MM.1S (cell line): ENCODE measurements around the gene TMCC1.
"Not testable (repeated sequence)": the region's sequence is repeated elsewhere in the genome, so short reads cannot be mapped to it uniquely, and the experiment has no call there.

Source experiments
- DNase-seq: peaks from one replicate; pipeline ENCODE4 v3.0.0-alpha.2; 2015
- H2AFZ ChIP-seq: fragments of 300-600 bp; sonication (generic); 2 replicates; pipeline ENCODE4 v1.6.0; 2016; ENCODE audit warnings: antibody characterized with exemption, low read length
- H3F3A ChIP-seq: fragments of 300-600 bp; sonication (generic); 2 replicates; pipeline ENCODE4 v1.6.1; 2016; ENCODE audit warnings: mild to moderate bottlenecking, antibody characterized with exemption, low read length, moderate library complexity, mixed read lengths; ENCODE audit not compliant: insufficient read depth
- H3K27ac ChIP-seq: fragments of 300-600 bp; sonication (generic); 2 replicates; pipeline ENCODE4 v1.5.1; 2016; ENCODE audit warnings: mild to moderate bottlenecking, low read length
- H3K27me3 ChIP-seq: fragments of 300-600 bp; sonication (generic); replicated peaks from 2 replicates; pipeline ENCODE4 v1.6.0; 2016; ENCODE audit warnings: low read length; ENCODE audit not compliant: insufficient read depth
- H3K36me3 ChIP-seq: fragments of 300-600 bp; sonication (generic); replicated peaks from 2 replicates; pipeline ENCODE4 v1.6.1; 2016; ENCODE audit warnings: mild to moderate bottlenecking, low read length, mixed read lengths; ENCODE audit not compliant: insufficient read depth
- H3K4me1 ChIP-seq: fragments of 300-600 bp; sonication (generic); 2 replicates; pipeline ENCODE4 v1.6.1; 2016; ENCODE audit warnings: low read length, mixed read lengths
- H3K4me2 ChIP-seq: fragments of 300-600 bp; sonication (generic); 2 replicates; pipeline ENCODE4 v1.6.0; 2016; ENCODE audit warnings: low read depth, low read length
- H3K4me3 ChIP-seq: fragments of 300-600 bp; sonication (generic); 2 replicates; pipeline ENCODE4 v1.5.1; 2016; ENCODE audit warnings: low read length, mixed read lengths
- H3K79me2 ChIP-seq: fragments of 300-600 bp; sonication (generic); 2 replicates; pipeline ENCODE4 v1.6.1; 2016; ENCODE audit warnings: mixed run types, low read length, mixed read lengths
- H3K9ac ChIP-seq: fragments of 300-600 bp; sonication (generic); 2 replicates; pipeline ENCODE4 v1.6.1; 2016; ENCODE audit warnings: low read length, mixed read lengths
- H3K9me2 ChIP-seq: fragments of 300-600 bp; sonication (generic); replicated peaks from 2 replicates; pipeline ENCODE4 v1.6.1; 2016; ENCODE audit warnings: mild to moderate bottlenecking, low read length, mixed read lengths; ENCODE audit not compliant: insufficient read depth
- H3K9me3 ChIP-seq: fragments of 300-600 bp; sonication (generic); replicated peaks from 2 replicates; pipeline ENCODE4 v1.6.1; 2016; ENCODE audit warnings: mild to moderate bottlenecking, low read length, mixed read lengths; ENCODE audit not compliant: insufficient read depth
- H4K20me1 ChIP-seq: fragments of 300-600 bp; sonication (generic); 2 replicates; pipeline ENCODE4 v1.6.1; 2016; ENCODE audit warnings: mild to moderate bottlenecking, low read length, moderate library complexity, mixed read lengths; ENCODE audit not compliant: insufficient read depth
- EZH2 ChIP-seq: fragments of 300-600 bp; sonication (generic); optimal IDR thresholded peaks from 2 replicates; pipeline ENCODE3; 2017; ENCODE audit warnings: low read depth, mild to moderate bottlenecking, antibody characterized with exemption, low read length, mixed read lengths
- EZH2phosphoT487 ChIP-seq: fragments of 300-600 bp; sonication (generic); IDR thresholded peaks from 2 replicates; pipeline ENCODE4 v1.6.1; 2018; ENCODE audit warnings: antibody characterized with exemption, low read length
- TF ChIP-seq, protein P1 (sequence below): fragments of 300-600 bp; sonication (generic); IDR thresholded peaks from 2 replicates; pipeline ENCODE4 v1.5.1; 2016; ENCODE audit warnings: antibody characterized with exemption, low read length, mixed read lengths

TMCC1 gene

DNA sequence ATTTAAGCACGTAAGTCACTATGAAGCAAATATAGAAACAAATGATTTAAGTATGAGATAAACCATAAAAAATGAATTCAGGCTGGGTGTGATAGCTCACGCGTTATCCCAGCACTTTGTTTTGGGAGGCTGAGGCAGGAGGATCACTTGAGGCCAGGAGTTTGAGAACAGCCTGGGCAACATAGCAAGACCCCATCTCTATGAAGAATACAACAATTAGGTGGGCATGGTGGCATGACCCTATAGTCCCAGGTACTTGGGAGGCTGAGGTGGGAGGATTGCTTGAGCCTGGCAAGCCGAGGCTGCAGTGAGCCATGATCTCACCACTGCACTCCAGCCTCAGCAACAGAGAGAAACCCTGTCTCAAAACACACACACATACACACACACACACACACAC lies 34.2 kb downstream of the TMCC1 start:
- Histone ChIP-seq H4K20me1 (no peaks in the 10 kb centered on the region), H3K4me2 (no peak overlapping the region), H3F3A (no peaks in the 10 kb centered on the region), H3K4me1 (no peaks in the 10 kb centered on the region), H3K4me3 (no peak overlapping the region), H3K9ac (no peak overlapping the region), H3K36me3 (no peaks in the 10 kb centered on the region), H3K27ac (no peak overlapping the region), H3K9me2 (no peaks in the 10 kb centered on the region), H3K27me3 (no peaks in the 10 kb centered on the region), H3K79me2 (peaks cover 70% of the 10 kb centered on the region), H3K9me3 (no peaks in the 10 kb centered on the region), H2AFZ (no peak overlapping the region)
- TF ChIP-seq, protein P1, sequence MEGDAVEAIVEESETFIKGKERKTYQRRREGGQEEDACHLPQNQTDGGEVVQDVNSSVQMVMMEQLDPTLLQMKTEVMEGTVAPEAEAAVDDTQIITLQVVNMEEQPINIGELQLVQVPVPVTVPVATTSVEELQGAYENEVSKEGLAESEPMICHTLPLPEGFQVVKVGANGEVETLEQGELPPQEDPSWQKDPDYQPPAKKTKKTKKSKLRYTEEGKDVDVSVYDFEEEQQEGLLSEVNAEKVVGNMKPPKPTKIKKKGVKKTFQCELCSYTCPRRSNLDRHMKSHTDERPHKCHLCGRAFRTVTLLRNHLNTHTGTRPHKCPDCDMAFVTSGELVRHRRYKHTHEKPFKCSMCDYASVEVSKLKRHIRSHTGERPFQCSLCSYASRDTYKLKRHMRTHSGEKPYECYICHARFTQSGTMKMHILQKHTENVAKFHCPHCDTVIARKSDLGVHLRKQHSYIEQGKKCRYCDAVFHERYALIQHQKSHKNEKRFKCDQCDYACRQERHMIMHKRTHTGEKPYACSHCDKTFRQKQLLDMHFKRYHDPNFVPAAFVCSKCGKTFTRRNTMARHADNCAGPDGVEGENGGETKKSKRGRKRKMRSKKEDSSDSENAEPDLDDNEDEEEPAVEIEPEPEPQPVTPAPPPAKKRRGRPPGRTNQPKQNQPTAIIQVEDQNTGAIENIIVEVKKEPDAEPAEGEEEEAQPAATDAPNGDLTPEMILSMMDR = no peak
- TF ChIP-seq EZH2 (no peak), EZH2phosphoT487 (no peak)
- no peak for DNase-seq

DNA sequence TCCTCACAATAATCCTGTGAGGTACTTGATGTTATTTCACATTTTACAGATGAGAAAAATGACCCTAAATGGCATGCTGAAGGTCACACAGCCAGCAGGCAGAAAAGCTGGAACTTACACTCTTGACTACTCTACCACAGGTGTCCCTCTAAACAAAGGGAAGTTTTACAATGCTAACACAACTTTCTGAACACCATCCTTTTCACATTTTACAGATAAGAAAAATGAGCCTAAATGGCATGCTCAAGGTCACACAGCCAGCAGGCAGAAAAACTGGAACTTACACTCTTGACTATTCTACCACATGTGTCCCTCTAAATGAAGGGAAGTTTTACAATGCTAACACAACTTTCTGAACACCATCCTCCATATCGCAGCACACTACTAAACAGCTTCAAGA lies 35.6 kb downstream of the TMCC1 start:
- DNase-seq = no peak

DNA sequence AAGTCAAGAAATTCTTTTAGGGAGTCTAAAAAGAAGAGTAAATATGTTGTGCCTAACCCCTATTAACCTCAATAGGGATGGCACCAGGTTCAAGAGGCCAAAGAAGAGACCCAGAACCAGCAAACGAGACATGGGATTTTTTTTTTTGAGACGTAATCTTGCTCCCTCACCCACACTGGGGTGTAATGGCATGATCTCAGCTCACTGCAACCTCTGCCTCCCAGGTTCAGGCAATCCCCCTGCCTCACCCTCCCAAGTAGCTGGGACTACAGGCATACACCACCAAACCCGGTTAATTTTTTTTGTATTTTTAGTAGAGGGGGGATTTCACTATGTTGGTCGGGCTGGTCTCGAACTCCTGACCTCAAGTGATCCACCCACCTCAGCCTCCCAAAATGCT lies 36.7 kb downstream of the TMCC1 start:
- H3K9ac ChIP-seq, H3K4me2 ChIP-seq, H3K4me1 ChIP-seq, H3K9me2 ChIP-seq, H2AFZ ChIP-seq, H3F3A ChIP-seq, DNase-seq, H3K27ac ChIP-seq, H3K27me3 ChIP-seq, H3K9me3 ChIP-seq, H4K20me1 ChIP-seq, H3K4me3 ChIP-seq, H3K36me3 ChIP-seq: not testable (repeated sequence)
- H3K79me2 ChIP-seq = peaks cover 68% of the 10 kb centered on the region

More for the DNA sequence above, 35.6 kb downstream of the TMCC1 start:
- peaks cover 69% of the 10 kb centered on the region for H3K79me2 ChIP-seq
- H3K4me1 ChIP-seq = no peaks in the 10 kb centered on the region
- no peaks in the 10 kb centered on the region for H3K27me3 ChIP-seq
- peaks cover 1% of the 10 kb centered on the region for H3K36me3 ChIP-seq
- no peak overlapping the region for H3K4me2 ChIP-seq
- no peak overlapping the region for H3K27ac ChIP-seq
- TF ChIP-seq EZH2 = no peak
- TF ChIP-seq EZH2phosphoT487 = no peak
- TF ChIP-seq, protein P1 = no peak
- H3F3A ChIP-seq = no peaks in the 10 kb centered on the region
- H2AFZ ChIP-seq = no peak overlapping the region
- no peak overlapping the region for H3K4me3 ChIP-seq
- no peaks in the 10 kb centered on the region for H4K20me1 ChIP-seq
- no peaks in the 10 kb centered on the region for H3K9me3 ChIP-seq
- H3K9me2 ChIP-seq = no peaks in the 10 kb centered on the region
- no peak overlapping the region for H3K9ac ChIP-seq

DNA sequence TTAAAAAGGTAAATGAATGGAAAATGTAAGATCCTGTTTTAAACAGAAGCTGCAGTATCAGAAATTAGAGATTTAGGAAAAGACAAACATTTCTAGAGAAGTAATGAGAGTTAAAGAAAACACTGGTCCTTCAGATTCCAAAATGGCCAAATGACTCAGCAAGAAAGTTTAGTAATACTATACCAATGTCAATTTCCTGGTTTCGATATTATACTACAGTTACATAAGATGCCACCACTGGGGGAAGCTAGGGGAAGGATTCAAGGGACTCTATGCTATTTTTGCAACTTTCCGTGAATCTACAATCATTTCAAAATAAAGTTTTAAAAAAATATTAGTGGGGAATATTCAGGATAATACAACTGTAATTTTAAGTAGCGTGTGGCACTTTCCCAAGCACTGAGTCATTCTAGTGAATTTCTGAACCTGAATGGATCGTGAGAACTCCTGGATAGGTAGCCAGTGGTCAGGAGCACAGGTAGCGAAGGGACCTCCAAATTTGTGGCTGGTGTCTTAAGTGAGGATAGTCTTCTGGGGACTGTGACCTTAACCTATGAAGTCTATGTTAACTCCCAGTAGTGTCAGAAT lies 37.6 kb downstream of the TMCC1 start:
- H3K27me3 ChIP-seq = no peaks in the 10 kb centered on the region
- H3F3A ChIP-seq = no peaks in the 10 kb centered on the region
- peaks cover 71% of the 10 kb centered on the region for H3K79me2 ChIP-seq
- no peak overlapping the region for H3K27ac ChIP-seq
- TF ChIP-seq, protein P1 = no peak
- TF ChIP-seq EZH2 (no peak), EZH2phosphoT487 (no peak)
- H3K36me3 ChIP-seq = peaks cover 8% of the 10 kb centered on the region
- no peaks in the 10 kb centered on the region for H3K9me3 ChIP-seq
- no peak overlapping the region for H2AFZ ChIP-seq
- no peak for DNase-seq
- H3K4me3 ChIP-seq = no peak overlapping the region
- no peak overlapping the region for H3K4me2 ChIP-seq
- H3K9me2 ChIP-seq = no peaks in the 10 kb centered on the region
- H3K4me1 ChIP-seq = no peaks in the 10 kb centered on the region
- no peaks in the 10 kb centered on the region for H4K20me1 ChIP-seq
- H3K9ac ChIP-seq = no peak overlapping the region
